Endothelial cell of umbilical vein (primary cell): ENCODE measurements around the gene CLIP4. TPM values are rescaled to one million over a fixed set of nuclear protein-coding genes. Genes with fewer than 3 reads are reported as not detected.

Source experiments
- BruUV-seq: library from RNA; stranded (reverse); fragments of 400-500 nt; replicated peaks from 2 replicates; lab custom pipeline; 2021; lab: Mats Ljungman, UMichigan
- CTCF ChIA-PET: fragments of 300-600, 350-600 bp; sonication (Branson Sonifier 250); formaldehyde crosslinking; loops from one replicate; lab custom pipeline; 2021; ENCODE audit warnings: antibody characterized with exemption, inconsistent platforms; lab: Charles Lee
- POLR2A ChIA-PET: fragments of 300-600, 350-600 bp; sonication (Branson Sonifier 250); formaldehyde crosslinking; loops from one replicate; lab custom pipeline; 2021; ENCODE audit warnings: antibody characterized with exemption, inconsistent platforms; lab: Charles Lee
- DNase-seq: peaks from one replicate; pipeline ENCODE4 v3.0.0-alpha.2; 2011; ENCODE audit warnings: low read depth, low spot score
- FAIRE-seq: peaks from 2 replicates; lab custom pipeline; 2011; peaks lifted over from hg19 to GRCh38; lab: Jason Lieb, UNC
- H2AFZ ChIP-seq: 2 replicates; pipeline ENCODE4 v1.6.0; 2012; ENCODE audit warnings: low read depth, low read length, control low read depth, inconsistent platforms
- H3K27ac ChIP-seq: 2 replicates; pipeline ENCODE4 v1.5.1; 2011; ENCODE audit warnings: low read depth, mild to moderate bottlenecking, control low read depth, low read length, moderate library complexity; ENCODE audit not compliant: insufficient read depth
- H3K27me3 ChIP-seq, 2 experiments: 2 replicates each; pipeline versions ENCODE4 v1.6.0 to v1.6.1; 2011; ENCODE audit warnings: low read length in 2 of 2, mixed read lengths in 1 of 2; ENCODE audit not compliant: control insufficient read depth in 2 of 2, insufficient read depth in 2 of 2
- H3K36me3 ChIP-seq, 2 experiments: 2 replicates in 1 of 2; 3 replicates in 1 of 2; pipeline ENCODE4 v1.5.1; 2011; ENCODE audit warnings: low read length in 2 of 2, mild to moderate bottlenecking in 1 of 2, moderate library complexity in 1 of 2; ENCODE audit not compliant: control insufficient read depth in 2 of 2, insufficient read depth in 2 of 2; ENCODE audit errors: extremely low read depth in 1 of 2
- H3K4me1 ChIP-seq: 3 replicates; pipeline ENCODE4 v1.5.1; 2011; ENCODE audit warnings: mild to moderate bottlenecking, low read length; ENCODE audit not compliant: control insufficient read depth, insufficient read depth; ENCODE audit errors: extremely low read depth
- H3K4me2 ChIP-seq: 2 replicates; pipeline ENCODE4 v1.6.1; 2011; ENCODE audit warnings: low read length, control low read depth, mixed read lengths; ENCODE audit not compliant: insufficient read depth
- H3K4me3 ChIP-seq, 3 experiments: fragments of 200-600 bp in 1 of 3; sonication (generic), shearing (Covaris generic) in 1 of 3; replicated peaks in 1 of 3; 2 replicates each; pipeline ENCODE4 v1.5.1; 2011 to 2016; ENCODE audit warnings: control low read depth in 3 of 3, low read length in 3 of 3, mild to moderate bottlenecking in 2 of 3, inconsistent platforms in 1 of 3, low read depth in 1 of 3, moderate library complexity in 1 of 3; ENCODE audit not compliant: insufficient read depth in 1 of 3
- H3K79me2 ChIP-seq: 2 replicates; pipeline ENCODE4 v1.6.0; 2012; ENCODE audit warnings: low read length, inconsistent platforms; ENCODE audit not compliant: control insufficient read depth, insufficient read depth
- H3K9ac ChIP-seq: replicated peaks from 2 replicates; pipeline ENCODE3; 2011; ENCODE audit warnings: low read length, control low read depth; ENCODE audit not compliant: insufficient read depth; ENCODE audit errors: extremely low read depth
- H3K9me1 ChIP-seq: replicated peaks from 3 replicates; pipeline ENCODE4 v1.6.0; 2011; ENCODE audit warnings: mild to moderate bottlenecking, low read length; ENCODE audit not compliant: control insufficient read depth, insufficient read depth; ENCODE audit errors: extremely low read depth
- H3K9me3 ChIP-seq: replicated peaks from 2 replicates; pipeline ENCODE4 v1.5.1; 2012; ENCODE audit warnings: low read length, inconsistent platforms; ENCODE audit not compliant: control insufficient read depth, insufficient read depth
- H4K20me1 ChIP-seq: replicated peaks from 2 replicates; pipeline ENCODE3; 2011; ENCODE audit warnings: mild to moderate bottlenecking, low read length; ENCODE audit not compliant: control insufficient read depth, insufficient read depth; ENCODE audit errors: extremely low read depth
- EZH2 ChIP-seq: IDR thresholded peaks from 2 replicates; pipeline ENCODE4 v1.6.1; 2012; ENCODE audit warnings: borderline replicate concordance, low read depth, mild to moderate bottlenecking, moderate library complexity, low read length, inconsistent platforms; ENCODE audit not compliant: severe bottlenecking
- FOS ChIP-seq: IDR thresholded peaks from 2 replicates; pipeline ENCODE4 v1.6.1; 2011; ENCODE audit warnings: mild to moderate bottlenecking, low read length, moderate library complexity, borderline replicate concordance; ENCODE audit not compliant: insufficient read depth
- GATA2 ChIP-seq: IDR thresholded peaks from 2 replicates; pipeline ENCODE4 v1.7.0; 2011; ENCODE audit warnings: low read depth, mild to moderate bottlenecking, moderate library complexity, mixed read lengths, low read length; ENCODE audit not compliant: insufficient read length, insufficient read depth
- JUN ChIP-seq: IDR thresholded peaks from 2 replicates; pipeline ENCODE4 v1.6.1; 2011; ENCODE audit warnings: borderline replicate concordance, low read depth; ENCODE audit not compliant: insufficient read length, insufficient read depth
- MYC ChIP-seq: IDR thresholded peaks from one replicate; pipeline ENCODE4 v1.6.1; 2011; ENCODE audit warnings: mild to moderate bottlenecking, low read depth, low read length
- POLR2A ChIP-seq: IDR thresholded peaks from 2 replicates; pipeline ENCODE4 v1.6.1; 2012; ENCODE audit warnings: low read depth, mild to moderate bottlenecking, control low read depth, low read length
- POLR2AphosphoS5 ChIP-seq: IDR thresholded peaks from 2 replicates; pipeline ENCODE4 v1.6.1; 2012; ENCODE audit warnings: low read depth, mild to moderate bottlenecking, control low read depth, low read length, moderate library complexity; ENCODE audit not compliant: insufficient read depth
- dilution Hi-C: fragments of 300-500 bp; cut with MboI; formaldehyde crosslinking; loops from one replicate; pipeline ENCODE4 v1.15.0; 2019; ENCODE audit warnings: low sequenced_read_pairs; ENCODE audit not compliant: extremely low pct_ligation_motif_present
- intact Hi-C: fragments of 100-400 bp; cut with micrococcal nuclease; formaldehyde crosslinking; loops from one replicate; pipeline ENCODE4 v1.10.0; 2022
- polyA plus RNA-seq, 4 experiments: library from polyadenylated mRNA; depleted of rRNA in 3 of 4; stranded (reverse) in 3 of 4; unstranded in 1 of 4; fragments of >200 nt; gene quantifications; 2 replicates each; pipeline versions ENCODE4 v1.2.1 to v1.2.3, GENCODE V29; 2011 to 2012; ENCODE audit warnings: missing spikeins in 1 of 4
- total RNA-seq: library from RNA; stranded (reverse); gene quantifications from 2 replicates; pipeline ENCODE4 v1.2.3, GENCODE V29; 2021
- TF ChIP-seq, protein P1 (sequence below), 2 donors: IDR thresholded peaks; 1 replicate in 1 of 2; 2 replicates in 1 of 2; pipeline ENCODE4 v1.5.1; 2011; ENCODE audit warnings: low read length in 2 of 2, mild to moderate bottlenecking in 2 of 2, moderate library complexity in 2 of 2, control low read depth in 1 of 2, inconsistent platforms in 1 of 2, low read depth in 1 of 2; ENCODE audit not compliant: insufficient read depth in 1 of 2; ENCODE audit errors: extremely low read depth in 1 of 2

Gene CLIP4
- total and polyA plus RNA-seq, 2 donors (not counting 3 experiments of a cell fraction or from before 2014, with no cell fraction given): 9.2 to 24.0 TPM

DNA sequence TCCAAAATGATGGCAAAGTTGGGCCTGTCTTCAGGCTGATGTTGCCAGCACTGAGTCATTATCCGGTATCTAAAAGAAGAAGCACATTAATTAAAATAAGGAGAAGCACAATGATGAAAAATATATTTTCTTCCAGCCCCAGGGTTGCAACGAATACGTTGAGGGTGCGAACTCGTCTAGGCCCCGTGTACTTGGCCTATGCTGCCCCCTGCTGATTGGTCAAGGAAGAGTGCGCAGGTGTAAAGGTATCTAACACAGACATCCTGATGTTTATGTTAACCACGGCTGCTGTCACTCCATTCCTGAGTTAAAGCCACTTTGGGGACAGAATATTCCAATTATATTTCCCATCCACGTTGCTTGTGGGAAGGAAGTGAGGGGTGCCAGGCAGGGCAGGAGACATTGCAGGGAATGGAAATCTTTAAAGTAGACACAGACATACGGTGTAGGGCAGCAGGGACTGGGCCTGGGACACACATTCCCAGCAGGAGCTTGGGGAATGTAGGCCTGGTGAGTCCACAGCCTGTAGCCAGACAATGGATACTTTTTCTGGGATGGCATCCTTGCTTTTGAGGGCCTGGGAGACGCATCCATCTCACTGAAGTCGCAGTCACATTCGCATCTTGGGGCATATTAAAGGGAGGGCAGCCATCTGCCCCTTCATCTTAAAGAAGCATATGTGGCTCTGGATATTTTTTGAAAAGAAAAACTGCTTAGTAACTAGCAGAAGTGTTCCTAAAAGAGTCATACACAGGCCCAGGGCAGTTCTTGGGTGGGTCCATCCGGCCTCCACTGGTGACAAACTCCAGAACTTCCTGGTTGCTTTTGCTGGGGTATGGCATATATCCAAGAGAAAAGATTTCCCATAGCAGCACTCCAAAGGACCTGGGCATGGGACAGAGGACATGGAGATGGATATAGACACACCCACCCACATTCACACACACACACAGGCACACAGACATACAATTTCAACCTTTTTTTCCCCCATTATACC, 81.9 kb downstream of the CLIP4 start:
- ChIA-PET CTCF (interaction anchor here (1.1 to 1.5 kb wide), 2 partner anchors 238 to 242 kb away, joined by 3 to 4 read pairs; no protein-coding TSS in a partner anchor), POLR2A (no interaction called here)
- intact Hi-C loops (loop anchor here (1.0 to 5.0 kb wide), 6 partner anchors 80 to 875 kb away; partner anchors contain the start of gene CLIP4), dilution Hi-C loops (no loop called here)
- DNase-seq (peak; percentile 56), FAIRE-seq (peak; percentile 85)
- TF ChIP-seq, protein P1, sequence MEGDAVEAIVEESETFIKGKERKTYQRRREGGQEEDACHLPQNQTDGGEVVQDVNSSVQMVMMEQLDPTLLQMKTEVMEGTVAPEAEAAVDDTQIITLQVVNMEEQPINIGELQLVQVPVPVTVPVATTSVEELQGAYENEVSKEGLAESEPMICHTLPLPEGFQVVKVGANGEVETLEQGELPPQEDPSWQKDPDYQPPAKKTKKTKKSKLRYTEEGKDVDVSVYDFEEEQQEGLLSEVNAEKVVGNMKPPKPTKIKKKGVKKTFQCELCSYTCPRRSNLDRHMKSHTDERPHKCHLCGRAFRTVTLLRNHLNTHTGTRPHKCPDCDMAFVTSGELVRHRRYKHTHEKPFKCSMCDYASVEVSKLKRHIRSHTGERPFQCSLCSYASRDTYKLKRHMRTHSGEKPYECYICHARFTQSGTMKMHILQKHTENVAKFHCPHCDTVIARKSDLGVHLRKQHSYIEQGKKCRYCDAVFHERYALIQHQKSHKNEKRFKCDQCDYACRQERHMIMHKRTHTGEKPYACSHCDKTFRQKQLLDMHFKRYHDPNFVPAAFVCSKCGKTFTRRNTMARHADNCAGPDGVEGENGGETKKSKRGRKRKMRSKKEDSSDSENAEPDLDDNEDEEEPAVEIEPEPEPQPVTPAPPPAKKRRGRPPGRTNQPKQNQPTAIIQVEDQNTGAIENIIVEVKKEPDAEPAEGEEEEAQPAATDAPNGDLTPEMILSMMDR (IDR thresholded peaks at IDR 0.05; ENCODE audit: extremely low read depth in 1 of 2, insufficient read depth in 1 of 2, low read depth in 1 of 2, low read length in 2 of 2): peak; percentile 77
- no peak for TF ChIP-seq FOS
- no peak for TF ChIP-seq MYC
- TF ChIP-seq POLR2AphosphoS5: no peak
- no peak for TF ChIP-seq GATA2
- no peak for TF ChIP-seq JUN
- no peak for TF ChIP-seq POLR2A
- no peak for TF ChIP-seq EZH2
- Histone ChIP-seq H3K9me1 (no peaks in the 10 kb centered on the region), H3K9ac (no peak overlapping the region), H3K4me3 (no peak overlapping the region), H3K27ac (no peak overlapping the region), H3K4me1 (peaks cover 6% of the 10 kb centered on the region), H3K9me3 (no peaks in the 10 kb centered on the region), H2AFZ (no peak overlapping the region), H3K27me3 (no peaks in the 10 kb centered on the region), H3K4me2 (no peak overlapping the region), H4K20me1 (no peaks in the 10 kb centered on the region), H3K79me2 (no peaks in the 10 kb centered on the region), H3K36me3 (no peaks in the 10 kb centered on the region)
- no TSS peak for BruUV-seq
